ENCODE data around the gene ABCD1. TPM values are rescaled to one million over a fixed set of nuclear protein-coding genes. Genes with fewer than 3 reads are reported as not detected.

The ABCD1 gene
- total RNA-seq, 2 experiments from 2014 or later: 8.6 to 9.2 TPM

DNA sequence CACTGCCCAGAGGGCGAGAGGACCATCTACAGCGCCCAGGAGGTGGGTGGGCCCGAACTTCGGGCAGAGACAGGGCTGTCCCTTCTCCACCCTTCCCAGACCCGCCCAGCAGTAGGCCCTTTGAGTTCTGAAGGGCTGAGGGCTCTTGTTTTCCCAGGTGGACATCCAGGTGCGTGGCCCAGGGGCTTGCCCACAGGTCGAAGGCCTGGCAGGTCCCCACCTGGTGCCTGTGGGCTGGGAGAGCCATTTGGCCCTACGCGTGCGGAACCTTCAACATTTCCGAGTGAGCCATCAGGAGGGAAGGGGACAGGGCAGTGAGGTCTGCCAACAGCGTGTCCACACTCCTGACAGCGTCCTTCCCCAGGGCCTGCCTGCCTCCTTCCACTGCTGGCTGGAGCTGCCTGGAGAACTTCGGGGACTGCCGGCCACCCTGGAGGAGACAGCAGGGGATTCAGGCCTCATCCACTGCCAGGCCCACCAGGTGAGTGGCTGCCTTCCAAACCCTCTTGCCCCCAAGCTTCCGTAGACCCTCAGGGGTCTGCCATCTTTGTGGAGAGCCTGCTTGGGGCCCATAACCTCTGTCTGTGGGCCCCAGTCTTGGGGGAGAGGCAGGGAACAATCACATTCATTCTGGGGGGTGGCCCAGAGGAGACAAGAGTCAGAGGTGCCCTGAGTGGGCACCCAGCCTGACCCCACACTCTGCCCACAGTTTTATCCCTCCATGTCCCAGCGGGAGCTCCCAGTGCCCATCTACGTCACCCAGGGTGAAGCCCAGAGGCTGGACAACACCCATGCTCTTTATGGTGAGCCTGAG, 46.2 kb downstream of the ABCD1 start:
- TF ChIP-seq, protein P1, sequence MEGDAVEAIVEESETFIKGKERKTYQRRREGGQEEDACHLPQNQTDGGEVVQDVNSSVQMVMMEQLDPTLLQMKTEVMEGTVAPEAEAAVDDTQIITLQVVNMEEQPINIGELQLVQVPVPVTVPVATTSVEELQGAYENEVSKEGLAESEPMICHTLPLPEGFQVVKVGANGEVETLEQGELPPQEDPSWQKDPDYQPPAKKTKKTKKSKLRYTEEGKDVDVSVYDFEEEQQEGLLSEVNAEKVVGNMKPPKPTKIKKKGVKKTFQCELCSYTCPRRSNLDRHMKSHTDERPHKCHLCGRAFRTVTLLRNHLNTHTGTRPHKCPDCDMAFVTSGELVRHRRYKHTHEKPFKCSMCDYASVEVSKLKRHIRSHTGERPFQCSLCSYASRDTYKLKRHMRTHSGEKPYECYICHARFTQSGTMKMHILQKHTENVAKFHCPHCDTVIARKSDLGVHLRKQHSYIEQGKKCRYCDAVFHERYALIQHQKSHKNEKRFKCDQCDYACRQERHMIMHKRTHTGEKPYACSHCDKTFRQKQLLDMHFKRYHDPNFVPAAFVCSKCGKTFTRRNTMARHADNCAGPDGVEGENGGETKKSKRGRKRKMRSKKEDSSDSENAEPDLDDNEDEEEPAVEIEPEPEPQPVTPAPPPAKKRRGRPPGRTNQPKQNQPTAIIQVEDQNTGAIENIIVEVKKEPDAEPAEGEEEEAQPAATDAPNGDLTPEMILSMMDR (IDR thresholded peaks at IDR 0.05): no peak
- Mint-ChIP-seq H3K27ac (no peak overlapping the region), H3K36me3 (ENCODE audit: low read depth) (no peaks in the 10 kb centered on the region), H3K27me3 (no peaks in the 10 kb centered on the region), H3K4me1 (ENCODE audit: low read depth) (no peaks in the 10 kb centered on the region), H3K4me3 (no peak overlapping the region), H3K9me3 (no peaks in the 10 kb centered on the region)
- Histone ChIP-seq H3K27ac (ENCODE audit: low read depth in 1 of 2, low read length in 2 of 2) (no peak overlapping the region), H3K36me3 (ENCODE audit: insufficient read depth, low read length) (no peaks in the 10 kb centered on the region), H3K4me3 (ENCODE audit: low read length) (no peak overlapping the region), H3K27me3 (ENCODE audit: control insufficient read depth in 1 of 2, insufficient read depth in 2 of 2, low read length in 2 of 2) (no peaks in the 10 kb centered on the region), H3K9me3 (ENCODE audit: control insufficient read depth in 1 of 2, insufficient read depth in 1 of 2, low read length in 2 of 2) (no peaks in the 10 kb centered on the region), H3K4me1 (ENCODE audit: insufficient read depth, low read length) (peaks cover 4% of the 10 kb centered on the region)
- ChIA-PET POLR2A (no interaction called here), CTCF (no interaction called here)
- ATAC-seq (ENCODE audit: poor library complexity): no peak
- DNase-seq: peak in 2 of 14 experiments; percentile 1 to 10
- intact Hi-C loops (cut with DNase I, micrococcal nuclease): no loop called here

DNA sequence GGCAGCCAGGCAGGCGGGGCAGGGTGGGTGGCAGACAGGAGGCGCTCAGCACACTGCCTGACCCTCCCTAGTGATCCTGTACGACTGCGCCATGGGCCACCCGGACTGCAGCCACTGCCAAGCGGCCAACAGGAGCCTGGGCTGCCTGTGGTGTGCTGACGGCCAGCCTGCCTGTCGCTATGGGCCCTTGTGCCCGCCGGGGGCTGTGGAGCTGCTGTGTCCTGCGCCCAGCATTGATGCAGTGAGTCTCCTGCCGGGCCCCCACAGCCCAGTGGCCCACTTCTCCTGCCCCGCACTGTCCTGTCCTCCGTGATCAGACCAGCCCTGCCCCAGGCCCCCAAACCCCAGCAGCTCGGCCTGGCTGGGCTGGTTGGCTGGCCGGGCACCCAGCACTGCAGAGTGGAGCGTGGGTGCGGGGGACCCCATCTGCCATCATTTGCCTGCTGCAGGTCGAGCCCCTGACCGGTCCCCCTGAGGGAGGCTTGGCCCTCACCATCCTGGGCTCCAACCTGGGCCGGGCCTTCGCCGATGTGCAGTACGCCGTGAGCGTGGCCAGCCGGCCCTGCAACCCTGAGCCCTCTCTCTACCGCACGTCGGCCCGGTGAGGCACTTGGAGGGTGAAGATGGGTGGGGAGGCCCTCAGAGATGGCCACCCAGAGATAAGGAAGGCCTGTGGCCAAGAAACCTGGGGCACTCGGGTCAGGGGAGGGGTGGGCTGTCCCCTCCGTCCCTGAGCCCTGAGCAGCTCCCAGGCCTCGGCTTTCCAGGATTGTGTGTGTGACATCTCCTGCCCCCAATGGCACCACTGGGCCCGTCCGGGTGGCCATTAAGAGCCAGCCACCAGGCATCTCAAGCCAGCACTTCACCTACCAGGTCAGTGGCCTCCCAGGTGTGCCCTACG, 47.0 kb downstream of the ABCD1 start:
- no peaks in the 10 kb centered on the region for H3K4me1 Mint-ChIP-seq (ENCODE audit: low read depth)
- ChIA-PET POLR2A (no interaction called here), CTCF (no interaction called here)
- Histone ChIP-seq H3K4me1 (ENCODE audit: insufficient read depth, low read length) (peaks cover 4% of the 10 kb centered on the region), H3K27ac (ENCODE audit: low read depth in 1 of 2, low read length in 2 of 2) (no peak overlapping the region), H3K36me3 (ENCODE audit: insufficient read depth, low read length) (no peaks in the 10 kb centered on the region), H3K4me3 (ENCODE audit: low read length) (no peak overlapping the region), H3K27me3 (ENCODE audit: control insufficient read depth in 1 of 2, insufficient read depth in 2 of 2, low read length in 2 of 2) (no peaks in the 10 kb centered on the region), H3K9me3 (ENCODE audit: control insufficient read depth in 1 of 2, insufficient read depth in 1 of 2, low read length in 2 of 2) (no peaks in the 10 kb centered on the region)
- DNase-seq (peak in 2 of 14 experiments; percentile 4 to 8), ATAC-seq (ENCODE audit: poor library complexity) (no peak)
- intact Hi-C loops (cut with DNase I, micrococcal nuclease): no loop called here
- H3K4me3 Mint-ChIP-seq: no peak overlapping the region
- H3K36me3 Mint-ChIP-seq (ENCODE audit: low read depth): no peaks in the 10 kb centered on the region
- TF ChIP-seq, protein P1 (IDR thresholded peaks at IDR 0.05): no peak
- H3K27me3 Mint-ChIP-seq: no peaks in the 10 kb centered on the region
- no peak overlapping the region for H3K27ac Mint-ChIP-seq
- H3K9me3 Mint-ChIP-seq: no peaks in the 10 kb centered on the region

DNA sequence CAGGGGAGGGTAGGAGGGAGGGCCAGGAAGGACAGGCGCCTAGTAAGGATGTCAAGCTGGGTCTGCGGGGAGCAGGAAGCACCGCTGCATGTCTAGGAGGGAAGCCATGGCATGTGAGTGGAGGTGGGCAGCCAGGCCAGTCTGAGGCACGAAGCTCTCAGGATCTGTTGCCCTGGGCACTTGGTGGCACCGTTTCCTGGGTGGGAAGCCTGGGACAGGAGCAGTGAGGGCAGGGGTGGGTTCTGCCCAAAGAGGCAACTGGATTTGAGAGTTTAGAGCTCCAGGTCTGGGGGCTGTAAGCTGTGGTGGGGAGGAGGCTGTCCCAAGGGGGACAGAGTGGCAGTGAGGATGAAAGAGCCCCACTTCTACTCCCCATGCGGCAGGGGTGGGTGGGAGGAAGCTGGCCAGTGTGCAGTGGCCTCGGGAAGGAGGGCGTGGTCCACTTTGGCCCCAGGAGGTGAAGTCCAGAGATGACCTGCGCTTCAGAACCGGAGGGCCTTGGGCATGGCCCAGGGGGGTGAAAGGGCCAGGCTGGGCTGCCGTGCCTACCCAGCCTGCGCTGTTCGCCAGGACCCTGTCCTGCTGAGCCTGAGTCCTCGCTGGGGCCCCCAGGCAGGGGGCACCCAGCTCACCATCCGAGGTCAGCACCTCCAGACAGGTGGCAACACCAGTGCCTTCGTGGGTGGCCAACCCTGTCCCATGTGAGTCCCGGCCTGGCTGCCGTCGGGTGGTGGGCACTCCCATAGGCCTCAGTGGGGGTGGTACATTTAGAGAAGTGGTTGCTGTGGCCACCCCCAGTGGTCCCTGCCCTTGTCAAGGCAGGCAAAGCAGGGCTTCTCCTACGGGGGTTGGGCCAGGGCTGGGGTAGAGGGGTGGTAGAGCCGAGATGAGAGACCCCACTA, 47.9 kb downstream of the ABCD1 start:
- ChIA-PET POLR2A (no interaction called here), CTCF (no interaction called here)
- ATAC-seq (ENCODE audit: poor library complexity): no peak
- Histone ChIP-seq H3K27me3 (ENCODE audit: control insufficient read depth in 1 of 2, insufficient read depth in 2 of 2, low read length in 2 of 2) (no peaks in the 10 kb centered on the region), H3K27ac (ENCODE audit: low read depth in 1 of 2, low read length in 2 of 2) (no peak overlapping the region), H3K4me3 (ENCODE audit: low read length) (no peak overlapping the region), H3K36me3 (ENCODE audit: insufficient read depth, low read length) (no peaks in the 10 kb centered on the region), H3K4me1 (ENCODE audit: insufficient read depth, low read length) (peaks cover 4% of the 10 kb centered on the region), H3K9me3 (ENCODE audit: control insufficient read depth in 1 of 2, insufficient read depth in 1 of 2, low read length in 2 of 2) (no peaks in the 10 kb centered on the region)
- no peaks in the 10 kb centered on the region for H3K9me3 Mint-ChIP-seq
- H3K27ac Mint-ChIP-seq: no peak overlapping the region
- TF ChIP-seq, protein P1 (IDR thresholded peaks at IDR 0.05): no peak
- H3K27me3 Mint-ChIP-seq: no peaks in the 10 kb centered on the region
- H3K4me3 Mint-ChIP-seq: no peak overlapping the region
- peak in 1 of 14 experiments; percentile 2 for DNase-seq
- H3K4me1 Mint-ChIP-seq (ENCODE audit: low read depth): no peaks in the 10 kb centered on the region
- no peaks in the 10 kb centered on the region for H3K36me3 Mint-ChIP-seq (ENCODE audit: low read depth)
- intact Hi-C loops (cut with DNase I, micrococcal nuclease): no loop called here

Measured in CD4-positive, alpha-beta T cell (primary cell).